Upper lobe of right lung (tissue), 1 donor: ENCODE data around the gene SCN5A. TPM values are rescaled to one million over a fixed set of nuclear protein-coding genes. Genes with fewer than 3 reads are reported as not detected.

Experiments
- ATAC-seq: fragments of 200-7000 bp; cut with Tn5 transposase; one replicate; pipeline ENCODE4 v1.9.1; 2020; ENCODE audit warnings: mild to moderate bottlenecking, moderate library complexity
- DNase-seq: peaks from one replicate; pipeline ENCODE4 v3.0.0-alpha.2; 2020
- H3K27ac ChIP-seq: fragments of 200-600 bp; one replicate; pipeline ENCODE4 v1.8.0; 2022
- H3K27me3 ChIP-seq: fragments of 200-600 bp; one replicate; pipeline ENCODE4 v1.8.0; 2022; ENCODE audit warnings: mild to moderate bottlenecking
- H3K36me3 ChIP-seq: fragments of 200-600 bp; one replicate; pipeline ENCODE4 v1.8.0; 2022
- H3K4me1 ChIP-seq: fragments of 200-600 bp; one replicate; pipeline ENCODE4 v1.8.0; 2022
- H3K4me3 ChIP-seq: fragments of 200-600 bp; one replicate; pipeline ENCODE4 v1.8.0; 2022; ENCODE audit warnings: mild to moderate bottlenecking
- H3K9me3 ChIP-seq: fragments of 200-600 bp; one replicate; pipeline ENCODE4 v1.8.0; 2022
- CTCF ChIP-seq: fragments of 200-600 bp; IDR thresholded peaks from one replicate; pipeline ENCODE4 v1.8.0; 2022; ENCODE audit warnings: antibody characterized with exemption
- intact Hi-C: fragments of 100-400 bp; cut with DNase I; formaldehyde crosslinking; loops from one replicate; pipeline ENCODE4 v1.11.0; 2022
- total RNA-seq: library from RNA; stranded (reverse); fragmentation: NEBNext Ultra II Directional; extraction: Animal tissue kit (Norgen Biotek cat#: 25700); gene quantifications from one replicate; pipeline ENCODE4 v1.2.1, GENCODE V29; 2021
- donor health status: DM: no; HTN: yes; CAD: no; lungs with severe emphysema.

SCN5A gene
- total RNA-seq, 1 donor from 2014 or later: 0.58 TPM

- DNase-seq (peak; percentile 42), ATAC-seq (peak; percentile 16)
- intact Hi-C loops: no loop called here
- Histone ChIP-seq H3K4me3 (no peak overlapping the region), H3K9me3 (no peaks in the 10 kb centered on the region), H3K4me1 (no peaks in the 10 kb centered on the region), H3K27me3 (no peaks in the 10 kb centered on the region), H3K36me3 (no peaks in the 10 kb centered on the region), H3K27ac (no peak overlapping the region)
- TF ChIP-seq CTCF: no peak
These were observed 60.2 kb downstream of the SCN5A start for GRCh38 chr3:38588995-38589937.

- Histone ChIP-seq H3K36me3 (no peaks in the 10 kb centered on the region), H3K27ac (no peak overlapping the region), H3K9me3 (no peaks in the 10 kb centered on the region), H3K27me3 (no peaks in the 10 kb centered on the region), H3K4me3 (no peak overlapping the region), H3K4me1 (no peaks in the 10 kb centered on the region)
- DNase-seq: peak; percentile 52
- ATAC-seq: peak; percentile 12
- intact Hi-C loops: no loop called here
- TF ChIP-seq CTCF: no peak
These were observed 61.0 kb downstream of the SCN5A start for GRCh38 chr3:38588371-38588971.

- no peak overlapping the region for H3K27ac ChIP-seq
- intact Hi-C loops: no loop called here
- no peaks in the 10 kb centered on the region for H3K9me3 ChIP-seq
- H3K36me3 ChIP-seq: no peaks in the 10 kb centered on the region
- TF ChIP-seq CTCF: no peak
- ATAC-seq (no peak), DNase-seq (peak; percentile 53)
- no peaks in the 10 kb centered on the region for H3K4me1 ChIP-seq
- no peaks in the 10 kb centered on the region for H3K27me3 ChIP-seq
- no peak overlapping the region for H3K4me3 ChIP-seq
These were observed 61.8 kb downstream of the SCN5A start for GRCh38 chr3:38587548-38588131.

GRCh38 chr3:38586546-38587520 is 62.7 kb downstream of the SCN5A start:
- ATAC-seq (no peak), DNase-seq (peak; percentile 47)
- Histone ChIP-seq H3K27me3 (no peaks in the 10 kb centered on the region), H3K27ac (no peak overlapping the region), H3K36me3 (no peaks in the 10 kb centered on the region), H3K4me1 (no peaks in the 10 kb centered on the region), H3K9me3 (no peaks in the 10 kb centered on the region), H3K4me3 (no peak overlapping the region)
- intact Hi-C loops: no loop called here
- no peak for TF ChIP-seq CTCF

GRCh38 chr3:38585791-38586420 is 63.6 kb downstream of the SCN5A start:
- no peak for TF ChIP-seq CTCF
- no peak overlapping the region for H3K4me3 ChIP-seq
- no peaks in the 10 kb centered on the region for H3K36me3 ChIP-seq
- DNase-seq (peak; percentile 37), ATAC-seq (no peak)
- H3K27ac ChIP-seq: no peak overlapping the region
- H3K27me3 ChIP-seq: no peaks in the 10 kb centered on the region
- H3K4me1 ChIP-seq: no peaks in the 10 kb centered on the region
- intact Hi-C loops: no loop called here
- H3K9me3 ChIP-seq: no peaks in the 10 kb centered on the region
